Central memory CD8-positive, alpha-beta T cell (primary cell): Measurements from ENCODE around the gene ZP2.
A peak's percentile ranks its signal among the peaks of the same experiment; 100 is the strongest.
"Not testable (repeated sequence)": the region's sequence is repeated elsewhere in the genome, so short reads cannot be mapped to it uniquely, and the experiment has no call there.

Experiments used
- ATAC-seq: fragments of 150-1000 bp; cut with Tn5 transposase; replicated peaks from 2 replicates; pipeline ENCODE4 v1.10.0; 2022; ENCODE audit warnings: mild to moderate bottlenecking, moderate FRiP score, moderate number of reproducible peaks; ENCODE audit not compliant: poor library complexity, severe bottlenecking; ENCODE audit errors: extremely low read depth
- DNase-seq, 2 donors: peaks; one replicate each; pipeline ENCODE4 v3.0.0; 2021; ENCODE audit warnings: low spot score in 2 of 2
- H3K27ac Mint-ChIP-seq: one replicate; pipeline ENCODE4 v1.8.0; 2022; ENCODE audit warnings: low read depth, mild to moderate bottlenecking, moderate library complexity, mixed read lengths
- H3K27me3 Mint-ChIP-seq: one replicate; pipeline ENCODE4 v1.8.0; 2022; ENCODE audit warnings: mixed read lengths
- H3K36me3 Mint-ChIP-seq: one replicate; pipeline ENCODE4 v1.8.0; 2022; ENCODE audit warnings: mild to moderate bottlenecking, moderate library complexity, mixed read lengths; ENCODE audit not compliant: insufficient read depth
- H3K4me1 Mint-ChIP-seq: one replicate; pipeline ENCODE4 v1.8.0; 2022; ENCODE audit warnings: mixed read lengths
- H3K4me3 Mint-ChIP-seq: one replicate; pipeline ENCODE4 v1.8.0; 2022; ENCODE audit warnings: mild to moderate bottlenecking, moderate library complexity, mixed read lengths
- H3K9me3 Mint-ChIP-seq: one replicate; pipeline ENCODE4 v1.8.0; 2022; ENCODE audit warnings: mixed read lengths

ZP2 gene

GRCh38 chr16:21184834-21185233, 26.5 kb downstream of the ZP2 start:
- Mint-ChIP-seq H3K36me3 (peaks cover 8% of the 10 kb centered on the region), H3K4me3 (no peak overlapping the region), H3K9me3 (no peaks in the 10 kb centered on the region), H3K27me3 (no peaks in the 10 kb centered on the region), H3K4me1 (no peaks in the 10 kb centered on the region), H3K27ac (no peak overlapping the region)
- DNase-seq = no peak
- no peak for ATAC-seq

GRCh38 chr16:21183995-21184394, 27.4 kb downstream of the ZP2 start:
- ATAC-seq = no peak
- Mint-ChIP-seq H3K4me3 (no peak overlapping the region), H3K27me3 (no peaks in the 10 kb centered on the region), H3K27ac (no peak overlapping the region), H3K36me3 (peaks cover 12% of the 10 kb centered on the region), H3K4me1 (no peaks in the 10 kb centered on the region), H3K9me3 (no peaks in the 10 kb centered on the region)
- no peak for DNase-seq

- ATAC-seq (no peak), DNase-seq (no peak)
- Mint-ChIP-seq H3K4me3 (no peak overlapping the region), H3K27me3 (no peaks in the 10 kb centered on the region), H3K27ac (no peak overlapping the region), H3K9me3 (no peaks in the 10 kb centered on the region), H3K4me1 (no peaks in the 10 kb centered on the region), H3K36me3 (peaks cover 16% of the 10 kb centered on the region)
These were observed 31.4 kb downstream of the ZP2 start for GRCh38 chr16:21179983-21180365.

- ATAC-seq = no peak
- Mint-ChIP-seq H3K27me3 (no peaks in the 10 kb centered on the region), H3K36me3 (peaks cover 16% of the 10 kb centered on the region), H3K4me1 (no peaks in the 10 kb centered on the region), H3K27ac (no peak overlapping the region), H3K9me3 (no peaks in the 10 kb centered on the region), H3K4me3 (no peak overlapping the region)
- DNase-seq = no peak
These were observed 32.0 kb downstream of the ZP2 start for GRCh38 chr16:21179126-21179982.

GRCh38 chr16:21175397-21175796, 36.0 kb downstream of the ZP2 start:
- Mint-ChIP-seq H3K9me3 (no peaks in the 10 kb centered on the region), H3K4me3 (no peak overlapping the region), H3K36me3 (peaks cover 23% of the 10 kb centered on the region), H3K27ac (no peak overlapping the region), H3K4me1 (no peaks in the 10 kb centered on the region), H3K27me3 (no peaks in the 10 kb centered on the region)
- ATAC-seq (no peak), DNase-seq (no peak)

- peaks cover 18% of the 10 kb centered on the region for H3K36me3 Mint-ChIP-seq
- H3K4me1 Mint-ChIP-seq = no peaks in the 10 kb centered on the region
- ATAC-seq (no peak), DNase-seq (no peak)
- peak overlapping the region; percentile 78 for H3K27ac Mint-ChIP-seq
- H3K27me3 Mint-ChIP-seq = no peaks in the 10 kb centered on the region
- no peak overlapping the region for H3K4me3 Mint-ChIP-seq
- H3K9me3 Mint-ChIP-seq = no peaks in the 10 kb centered on the region
These were observed 38.7 kb downstream of the ZP2 start for GRCh38 chr16:21172650-21173049.

GRCh38 chr16:21170116-21170515, 41.3 kb downstream of the ZP2 start:
- not testable (repeated sequence) for H3K4me3 Mint-ChIP-seq, ATAC-seq, DNase-seq, H3K9me3 Mint-ChIP-seq, H3K27me3 Mint-ChIP-seq, H3K4me1 Mint-ChIP-seq, H3K27ac Mint-ChIP-seq
- H3K36me3 Mint-ChIP-seq = peaks cover 22% of the 10 kb centered on the region

GRCh38 chr16:21169249-21169981, 42.0 kb downstream of the ZP2 start:
- Mint-ChIP-seq H3K9me3 (no peaks in the 10 kb centered on the region), H3K27ac (no peak overlapping the region), H3K36me3 (peaks cover 23% of the 10 kb centered on the region), H3K27me3 (no peaks in the 10 kb centered on the region), H3K4me1 (no peaks in the 10 kb centered on the region), H3K4me3 (no peak overlapping the region)
- ATAC-seq (no peak), DNase-seq (no peak)

GRCh38 chr16:21167929-21168602, 43.3 kb downstream of the ZP2 start:
- peaks cover 20% of the 10 kb centered on the region for H3K36me3 Mint-ChIP-seq
- ATAC-seq (no peak), DNase-seq (no peak)
- H3K27me3 Mint-ChIP-seq = no peaks in the 10 kb centered on the region
- H3K4me3 Mint-ChIP-seq = no peak overlapping the region
- H3K9me3 Mint-ChIP-seq = no peaks in the 10 kb centered on the region
- H3K4me1 Mint-ChIP-seq = no peaks in the 10 kb centered on the region
- H3K27ac Mint-ChIP-seq = no peak overlapping the region

GRCh38 chr16:21167360-21167759, 44.0 kb downstream of the ZP2 start:
- no peaks in the 10 kb centered on the region for H3K27me3 Mint-ChIP-seq
- ATAC-seq (no peak), DNase-seq (no peak)
- H3K9me3 Mint-ChIP-seq = no peaks in the 10 kb centered on the region
- no peak overlapping the region for H3K4me3 Mint-ChIP-seq
- H3K36me3 Mint-ChIP-seq = peaks cover 18% of the 10 kb centered on the region
- no peak overlapping the region for H3K27ac Mint-ChIP-seq
- no peaks in the 10 kb centered on the region for H3K4me1 Mint-ChIP-seq

GRCh38 chr16:21166561-21166961, 44.8 kb downstream of the ZP2 start:
- no peak for ATAC-seq
- H3K27me3 Mint-ChIP-seq = no peaks in the 10 kb centered on the region
- peaks cover 16% of the 10 kb centered on the region for H3K36me3 Mint-ChIP-seq
- H3K4me1 Mint-ChIP-seq = no peaks in the 10 kb centered on the region
- H3K9me3 Mint-ChIP-seq = no peaks in the 10 kb centered on the region
- DNase-seq = no peak
- no peak overlapping the region for H3K27ac Mint-ChIP-seq
- H3K4me3 Mint-ChIP-seq = no peak overlapping the region

GRCh38 chr16:21164521-21165168, 46.7 kb downstream of the ZP2 start:
- H3K27me3 Mint-ChIP-seq = no peaks in the 10 kb centered on the region
- no peak overlapping the region for H3K27ac Mint-ChIP-seq
- no peaks in the 10 kb centered on the region for H3K9me3 Mint-ChIP-seq
- H3K4me1 Mint-ChIP-seq = peaks cover 15% of the 10 kb centered on the region
- H3K4me3 Mint-ChIP-seq = no peak overlapping the region
- no peak for DNase-seq
- peaks cover 16% of the 10 kb centered on the region for H3K36me3 Mint-ChIP-seq
- no peak for ATAC-seq
